NB4 (cell line): ENCODE results near the gene SCFD1.

Experiments used
- DNase-seq: peaks from one replicate; pipeline ENCODE4 v3.0.0; 2010; ENCODE audit warnings: low read depth
- H3K4me3 ChIP-seq: one replicate; pipeline ENCODE4 v1.5.1; 2011; ENCODE audit warnings: mild to moderate bottlenecking, low read depth, low read length, moderate library complexity
- MYC ChIP-seq: IDR thresholded peaks from 2 replicates; pipeline ENCODE4 v1.6.1; 2011; ENCODE audit warnings: low read depth, low read length
- POLR2A ChIP-seq: IDR thresholded peaks from 2 replicates; pipeline ENCODE4 v1.6.1; 2011; ENCODE audit warnings: mild to moderate bottlenecking; ENCODE audit not compliant: insufficient read length; ENCODE audit errors: extremely low read depth
- TF ChIP-seq, protein P1 (sequence below): IDR thresholded peaks from 2 replicates; pipeline ENCODE4 v1.6.1; 2011; ENCODE audit warnings: low read depth, low read length
- TF ChIP-seq, protein P2 (sequence below): IDR thresholded peaks from one replicate; pipeline ENCODE4 v1.5.1; 2012; ENCODE audit warnings: low read depth, low read length

Gene SCFD1

DNA sequence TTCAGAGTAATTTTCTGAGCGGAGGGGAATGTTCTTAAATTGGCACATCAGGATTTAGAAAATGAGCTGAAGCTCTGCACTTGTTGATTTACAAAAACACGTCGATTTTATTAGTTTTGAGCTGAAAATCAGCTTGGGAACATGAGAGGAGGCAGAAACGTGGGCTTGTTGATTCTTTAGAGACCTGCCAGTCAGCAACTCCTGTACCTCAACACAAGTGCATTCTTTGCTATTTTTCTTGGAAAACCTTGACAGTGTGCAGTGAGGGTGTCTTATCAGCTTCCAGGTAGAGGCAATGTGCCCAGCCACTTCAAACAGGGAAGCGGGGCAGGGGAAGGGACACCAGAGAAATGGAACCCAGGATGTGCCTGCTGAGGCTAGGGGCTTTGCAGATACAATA lies 149.5 kb downstream of the SCFD1 start:
- no peak overlapping the region for H3K4me3 ChIP-seq
- TF ChIP-seq, protein P1, sequence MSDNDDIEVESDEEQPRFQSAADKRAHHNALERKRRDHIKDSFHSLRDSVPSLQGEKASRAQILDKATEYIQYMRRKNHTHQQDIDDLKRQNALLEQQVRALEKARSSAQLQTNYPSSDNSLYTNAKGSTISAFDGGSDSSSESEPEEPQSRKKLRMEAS: no peak
- TF ChIP-seq POLR2A (no peak), MYC (no peak)
- TF ChIP-seq, protein P2, sequence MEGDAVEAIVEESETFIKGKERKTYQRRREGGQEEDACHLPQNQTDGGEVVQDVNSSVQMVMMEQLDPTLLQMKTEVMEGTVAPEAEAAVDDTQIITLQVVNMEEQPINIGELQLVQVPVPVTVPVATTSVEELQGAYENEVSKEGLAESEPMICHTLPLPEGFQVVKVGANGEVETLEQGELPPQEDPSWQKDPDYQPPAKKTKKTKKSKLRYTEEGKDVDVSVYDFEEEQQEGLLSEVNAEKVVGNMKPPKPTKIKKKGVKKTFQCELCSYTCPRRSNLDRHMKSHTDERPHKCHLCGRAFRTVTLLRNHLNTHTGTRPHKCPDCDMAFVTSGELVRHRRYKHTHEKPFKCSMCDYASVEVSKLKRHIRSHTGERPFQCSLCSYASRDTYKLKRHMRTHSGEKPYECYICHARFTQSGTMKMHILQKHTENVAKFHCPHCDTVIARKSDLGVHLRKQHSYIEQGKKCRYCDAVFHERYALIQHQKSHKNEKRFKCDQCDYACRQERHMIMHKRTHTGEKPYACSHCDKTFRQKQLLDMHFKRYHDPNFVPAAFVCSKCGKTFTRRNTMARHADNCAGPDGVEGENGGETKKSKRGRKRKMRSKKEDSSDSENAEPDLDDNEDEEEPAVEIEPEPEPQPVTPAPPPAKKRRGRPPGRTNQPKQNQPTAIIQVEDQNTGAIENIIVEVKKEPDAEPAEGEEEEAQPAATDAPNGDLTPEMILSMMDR: no peak
- DNase-seq: no peak

DNA sequence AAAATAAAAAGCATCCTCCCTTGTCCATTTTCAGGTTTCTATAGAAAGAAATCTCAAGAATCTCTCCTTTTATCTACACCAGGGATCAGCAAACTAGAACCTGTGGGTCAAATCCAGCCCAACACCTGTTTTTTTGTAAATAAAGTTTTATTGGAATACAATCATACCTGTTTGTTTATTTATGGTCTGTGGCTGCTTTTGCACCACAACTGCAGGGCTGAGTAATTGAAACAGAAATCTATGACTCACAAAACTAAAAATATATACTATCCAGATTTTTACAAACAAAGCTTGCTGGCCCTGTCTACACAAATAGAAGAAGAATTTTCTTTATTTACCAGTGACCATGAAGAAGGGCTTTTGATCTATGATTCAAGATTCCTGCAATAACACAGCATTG lies 157.1 kb downstream of the SCFD1 start:
- TF ChIP-seq, protein P2: no peak
- TF ChIP-seq POLR2A: no peak
- TF ChIP-seq MYC: no peak
- TF ChIP-seq, protein P1: no peak
- no peak overlapping the region for H3K4me3 ChIP-seq
- no peak for DNase-seq
